HL-60/S4 treated with phorbol 12-myristate 13-acetate at 8.2 ng/mL for 4 days and 3 days (cell line): ENCODE data around the gene CUEDC1.
"Not testable (repeated sequence)": the region's sequence is repeated elsewhere in the genome, so short reads cannot be mapped to it uniquely, and the experiment has no call there.

Experiments used
- in situ Hi-C: fragments of 300-500 bp; cut with MboI; formaldehyde crosslinking; loops from 2 replicates; pipeline ENCODE4 v1.15.0; 2022; ENCODE audit warnings: low sequenced_read_pairs

The CUEDC1 gene

GRCh38 chr17:57940653-57941329 is 14.4 kb downstream of the CUEDC1 start:
- in situ Hi-C loops, result no loop called here

- in situ Hi-C loops, result no loop called here
Measured at GRCh38 chr17:57940231-57940630, 15.0 kb downstream of the CUEDC1 start.

GRCh38 chr17:57939797-57940196 is 15.4 kb downstream of the CUEDC1 start:
- in situ Hi-C loops, result no loop called here

GRCh38 chr17:57938061-57938502 is 17.1 kb downstream of the CUEDC1 start:
- in situ Hi-C loops, result no loop called here

GRCh38 chr17:57937492-57937891 is 17.7 kb downstream of the CUEDC1 start:
- in situ Hi-C loops, result no loop called here

- in situ Hi-C loops, result no loop called here
Measured at GRCh38 chr17:57935833-57936807, 19.1 kb downstream of the CUEDC1 start.

- in situ Hi-C loops, result no loop called here
Measured at GRCh38 chr17:57931488-57932137, 23.6 kb downstream of the CUEDC1 start.

- in situ Hi-C loops, result no loop called here
Measured at GRCh38 chr17:57930239-57930638, 25.0 kb downstream of the CUEDC1 start.

GRCh38 chr17:57929386-57929785 is 25.8 kb downstream of the CUEDC1 start:
- in situ Hi-C loops, result no loop called here

- in situ Hi-C loops, result no loop called here
Measured at GRCh38 chr17:57928928-57929327, 26.3 kb downstream of the CUEDC1 start.

GRCh38 chr17:57927048-57927723 is 28.0 kb downstream of the CUEDC1 start:
- in situ Hi-C loops, result no loop called here

GRCh38 chr17:57926723-57927047 is 28.5 kb downstream of the CUEDC1 start:
- in situ Hi-C loops, result no loop called here

- in situ Hi-C loops, result no loop called here
Measured at GRCh38 chr17:57925361-57925990, 29.7 kb downstream of the CUEDC1 start.

- in situ Hi-C loops, result no loop called here
Measured at GRCh38 chr17:57924677-57925076, 30.5 kb downstream of the CUEDC1 start.

- in situ Hi-C loops, result no loop called here
Measured at GRCh38 chr17:57923182-57923872, 31.9 kb downstream of the CUEDC1 start.

- in situ Hi-C loops, result not testable (repeated sequence)
Measured at GRCh38 chr17:57922745-57923144, 32.5 kb downstream of the CUEDC1 start.

GRCh38 chr17:57920916-57921703 is 34.1 kb downstream of the CUEDC1 start:
- in situ Hi-C loops, result no loop called here

GRCh38 chr17:57919918-57920317 is 35.3 kb downstream of the CUEDC1 start:
- in situ Hi-C loops, result no loop called here
